Measurements from ENCODE around the gene SLC16A10.

The SLC16A10 gene

GRCh38 chr6:111265842-111266241, 178.5 kb downstream of the SLC16A10 start:
- DNase-seq, result no peak

- no peak for DNase-seq
Observed at GRCh38 chr6:111266276-111266675, 179.0 kb downstream of the SLC16A10 start.

GRCh38 chr6:111267764-111268333, 180.5 kb downstream of the SLC16A10 start:
- DNase-seq, result no peak

GRCh38 chr6:111269401-111269970, 182.2 kb downstream of the SLC16A10 start:
- DNase-seq, result no peak

- DNase-seq, result no peak
Observed at GRCh38 chr6:111270121-111270520, 182.8 kb downstream of the SLC16A10 start.

- DNase-seq, result no peak
Observed at GRCh38 chr6:111274593-111275217, 187.4 kb downstream of the SLC16A10 start.

GRCh38 chr6:111276335-111276734, 189.0 kb downstream of the SLC16A10 start:
- DNase-seq, result no peak

GRCh38 chr6:111276736-111277135, 189.4 kb downstream of the SLC16A10 start:
- DNase-seq, result no peak

- DNase-seq, result no peak
Observed at GRCh38 chr6:111277819-111278218, 190.5 kb downstream of the SLC16A10 start.

GRCh38 chr6:111278731-111279130, 191.4 kb downstream of the SLC16A10 start:
- DNase-seq, result no peak

- DNase-seq, result no peak
Observed at GRCh38 chr6:111280445-111280955, 193.2 kb downstream of the SLC16A10 start.

Measured in activated T-cell treated with anti-CD3 and anti-CD28 coated beads, Interleukin-2, amount 50 U/mL, for 48 hours (primary cell).